ENCODE results near the gene TENM4.

The TENM4 gene

GRCh38 chr11:79082280-79082679 lies 358.6 kb downstream of the TENM4 start:
- in situ Hi-C loops (cut with MboI; ENCODE audit: low pct_unique_long_range_greater_than_20kb, low sequenced_read_pairs, unreplicated experiment) = loop anchor here (25.0 kb wide), 1 partner anchor 445 kb away; no protein-coding TSS in a partner anchor
- no peak for DNase-seq (ENCODE audit: low spot score)

GRCh38 chr11:79081471-79082031 lies 359.3 kb downstream of the TENM4 start:
- no peak for DNase-seq (ENCODE audit: low spot score)
- in situ Hi-C loops (cut with MboI; ENCODE audit: low pct_unique_long_range_greater_than_20kb, low sequenced_read_pairs, unreplicated experiment) = loop anchor here (25.0 kb wide), 1 partner anchor 444 kb away; no protein-coding TSS in a partner anchor
- TF ChIP-seq CTCF (IDR thresholded peaks at IDR 0.05; ENCODE audit: extremely low read depth, insufficient read depth, missing control alignments) = no peak

More at GRCh38 chr11:79082280-79082679, 358.6 kb downstream of the TENM4 start:
- TF ChIP-seq CTCF (IDR thresholded peaks at IDR 0.05; ENCODE audit: extremely low read depth, insufficient read depth, missing control alignments) = no peak

GRCh38 chr11:79080551-79080950 lies 360.3 kb downstream of the TENM4 start:
- no peak for DNase-seq (ENCODE audit: low spot score)
- in situ Hi-C loops (cut with MboI; ENCODE audit: low pct_unique_long_range_greater_than_20kb, low sequenced_read_pairs, unreplicated experiment) = loop anchor here (25.0 kb wide), 1 partner anchor 443 kb away; no protein-coding TSS in a partner anchor
- no peak for TF ChIP-seq CTCF (IDR thresholded peaks at IDR 0.05; ENCODE audit: extremely low read depth, insufficient read depth, missing control alignments)

- DNase-seq (ENCODE audit: low spot score) = no peak
- no peak for TF ChIP-seq CTCF (IDR thresholded peaks at IDR 0.05; ENCODE audit: extremely low read depth, insufficient read depth, missing control alignments)
- in situ Hi-C loops (cut with MboI; ENCODE audit: low pct_unique_long_range_greater_than_20kb, low sequenced_read_pairs, unreplicated experiment) = loop anchor here (25.0 kb wide), 1 partner anchor 442 kb away; no protein-coding TSS in a partner anchor
Measured at GRCh38 chr11:79078999-79079398, 361.8 kb downstream of the TENM4 start.

- in situ Hi-C loops (cut with MboI; ENCODE audit: low pct_unique_long_range_greater_than_20kb, low sequenced_read_pairs, unreplicated experiment) = loop anchor here (25.0 kb wide), 1 partner anchor 441 kb away; no protein-coding TSS in a partner anchor
- no peak for DNase-seq (ENCODE audit: low spot score)
- TF ChIP-seq CTCF (IDR thresholded peaks at IDR 0.05; ENCODE audit: extremely low read depth, insufficient read depth, missing control alignments) = no peak
Measured at GRCh38 chr11:79078456-79078855, 362.4 kb downstream of the TENM4 start.

GRCh38 chr11:79077702-79078330 lies 363.0 kb downstream of the TENM4 start:
- TF ChIP-seq CTCF (IDR thresholded peaks at IDR 0.05; ENCODE audit: extremely low read depth, insufficient read depth, missing control alignments) = no peak
- in situ Hi-C loops (cut with MboI; ENCODE audit: low pct_unique_long_range_greater_than_20kb, low sequenced_read_pairs, unreplicated experiment) = loop anchor here (25.0 kb wide), 1 partner anchor 441 kb away; no protein-coding TSS in a partner anchor
- DNase-seq (ENCODE audit: low spot score) = no peak
